NCI-H1930 (cell line): ENCODE results near the gene SLC22A4.

ENCODE experiments used
- DNase-seq, 2 experiments: peaks; one replicate each; lab custom pipeline; 2025; lab: John Stamatoyannopoulos, UW

SLC22A4 gene

GRCh38 chr5:132342291-132343180 is 48.3 kb downstream of the SLC22A4 start:
- DNase-seq = no peak

- no peak for DNase-seq
Observed at GRCh38 chr5:132344775-132345514, 50.8 kb downstream of the SLC22A4 start.

GRCh38 chr5:132353486-132353995 is 59.3 kb downstream of the SLC22A4 start:
- DNase-seq = no peak

- DNase-seq = no peak
Observed at GRCh38 chr5:132354381-132355139, 60.4 kb downstream of the SLC22A4 start.

- no peak for DNase-seq
Observed at GRCh38 chr5:132355140-132355765, 61.1 kb downstream of the SLC22A4 start.

GRCh38 chr5:132358775-132359174 is 64.6 kb downstream of the SLC22A4 start:
- DNase-seq = no peak

- DNase-seq = no peak
Observed at GRCh38 chr5:132362086-132362485, 67.9 kb downstream of the SLC22A4 start.

GRCh38 chr5:132363431-132364112 is 69.4 kb downstream of the SLC22A4 start:
- no peak for DNase-seq

GRCh38 chr5:132364319-132364718 is 70.1 kb downstream of the SLC22A4 start:
- no peak for DNase-seq

- no peak for DNase-seq
Observed at GRCh38 chr5:132365213-132365612, 71.0 kb downstream of the SLC22A4 start.

GRCh38 chr5:132368186-132368585 is 74.0 kb downstream of the SLC22A4 start:
- no peak for DNase-seq

- DNase-seq = no peak
Observed at GRCh38 chr5:132369007-132369473, 74.8 kb downstream of the SLC22A4 start.

- DNase-seq = peak; percentile 21 to 53
Observed at GRCh38 chr5:132369474-132370180, 75.4 kb downstream of the SLC22A4 start, which contains the start of gene SLC22A5. TSS of gene SLC22A5 (plus strand) at chr5:132369710. CDS start at chr5:132369973, 263 bp downstream.

- DNase-seq = no peak
Observed at GRCh38 chr5:132370181-132370970, 76.2 kb downstream of the SLC22A4 start.

GRCh38 chr5:132370971-132371602 is 76.9 kb downstream of the SLC22A4 start:
- no peak for DNase-seq

GRCh38 chr5:132371603-132371994 is 77.4 kb downstream of the SLC22A4 start:
- no peak for DNase-seq

GRCh38 chr5:132372127-132372526 is 77.9 kb downstream of the SLC22A4 start:
- no peak for DNase-seq

- no peak for DNase-seq
Observed at GRCh38 chr5:132372542-132372941, 78.3 kb downstream of the SLC22A4 start.

GRCh38 chr5:132375957-132376356 is 81.8 kb downstream of the SLC22A4 start:
- DNase-seq = no peak
